Lung (tissue), 12 donors: ENCODE measurements around the gene ZFP64. TPM values are rescaled to one million over a fixed set of nuclear protein-coding genes. Genes with fewer than 3 reads are reported as not detected.

Experiments used
- ATAC-seq: fragments of 200-7000 bp; cut with Tn5 transposase; one replicate; pipeline ENCODE4 v1.9.1; 2020; ENCODE audit warnings: moderate number of reproducible peaks; ENCODE audit not compliant: insufficient read depth, low FRiP score
- DNase-seq, 3 donors: peaks; one replicate each; pipeline ENCODE4 v3.0.0-alpha.2; 2013 to 2017
- H3K27ac ChIP-seq, 2 donors: one replicate each; pipeline ENCODE4 v1.5.1; 2013; ENCODE audit warnings: mild to moderate bottlenecking in 2 of 2, moderate library complexity in 2 of 2, control low read depth in 1 of 2, inconsistent platforms in 1 of 2, low read depth in 1 of 2, low read length in 1 of 2
- H3K27me3 ChIP-seq, 3 donors: one replicate each; pipeline ENCODE4 v1.5.1; 2013; ENCODE audit warnings: low read length in 2 of 3; ENCODE audit not compliant: control insufficient read depth in 3 of 3, insufficient read depth in 3 of 3
- H3K36me3 ChIP-seq, 4 donors: one replicate each; pipeline ENCODE4 v1.5.1; 2013; ENCODE audit warnings: low read length in 4 of 4, mild to moderate bottlenecking in 1 of 4, moderate library complexity in 1 of 4; ENCODE audit not compliant: control insufficient read depth in 4 of 4, insufficient read depth in 4 of 4
- H3K4me1 ChIP-seq, 5 donors: one replicate each; pipeline ENCODE4 v1.5.1; 2013; ENCODE audit warnings: low read length in 5 of 5, mild to moderate bottlenecking in 2 of 5, moderate library complexity in 1 of 5; ENCODE audit not compliant: control insufficient read depth in 5 of 5, insufficient read depth in 5 of 5
- H3K4me3 ChIP-seq: one replicate; pipeline ENCODE4 v1.5.1; 2013; ENCODE audit warnings: mild to moderate bottlenecking, control low read depth, moderate library complexity
- H3K9ac ChIP-seq, 2 donors: one replicate each; pipeline ENCODE4 v1.5.1; 2013; ENCODE audit warnings: low read length in 2 of 2, control low read depth in 1 of 2; ENCODE audit not compliant: insufficient read depth in 1 of 2
- H3K9me3 ChIP-seq, 4 donors: one replicate each; pipeline ENCODE4 v1.5.1; 2013; ENCODE audit warnings: low read length in 3 of 4, mild to moderate bottlenecking in 1 of 4, moderate library complexity in 1 of 4; ENCODE audit not compliant: control insufficient read depth in 4 of 4, insufficient read depth in 3 of 4
- WGBS, 2 donors: extraction: QIAGEN DNeasy Blood & Tissue Kit; methylation state at CpG; one replicate each; pipeline ENCODE4 v1.1.7; 2013; 5-methylcytosine and 5-hydroxymethylcytosine counted together
- polyA plus RNA-seq, 2 donors: library from polyadenylated mRNA; stranded (reverse); fragments of 200-250 nt; gene quantifications; one replicate each; pipeline ENCODE4 v1.2.1, GENCODE V29; 2013
- total RNA-seq, 2 donors: library from RNA; depleted of rRNA in 1 of 2; stranded (reverse); fragments of >200 nt in 1 of 2; gene quantifications; one replicate each; pipeline ENCODE4 v1.2.1, GENCODE V29; 2014 to 2021
- TF ChIP-seq, protein P1 (sequence below): IDR thresholded peaks from 2 replicates; pipeline ENCODE4 v1.5.1; 2012; ENCODE audit warnings: mild to moderate bottlenecking; ENCODE audit errors: control extremely low read depth, extremely low read depth
- donor health status: control.
- donor health status: control.
- donor health status: Bipolar disorder and iron deficiency.
- donor health status: healthy.
- donor health status: DM: yes; HTN: yes; CAD: no.

The ZFP64 gene
- total and polyA plus RNA-seq, 4 donors = 3.1 to 11.5 (median 7.4) TPM

GRCh38 chr20:52191916-52192718 lies 538 bp upstream of the ZFP64 start:
- H3K27ac ChIP-seq = peak overlapping the region; percentile 93
- H3K27me3 ChIP-seq = no peaks in the 10 kb centered on the region
- no peaks in the 10 kb centered on the region for H3K36me3 ChIP-seq
- TF ChIP-seq, protein P1, sequence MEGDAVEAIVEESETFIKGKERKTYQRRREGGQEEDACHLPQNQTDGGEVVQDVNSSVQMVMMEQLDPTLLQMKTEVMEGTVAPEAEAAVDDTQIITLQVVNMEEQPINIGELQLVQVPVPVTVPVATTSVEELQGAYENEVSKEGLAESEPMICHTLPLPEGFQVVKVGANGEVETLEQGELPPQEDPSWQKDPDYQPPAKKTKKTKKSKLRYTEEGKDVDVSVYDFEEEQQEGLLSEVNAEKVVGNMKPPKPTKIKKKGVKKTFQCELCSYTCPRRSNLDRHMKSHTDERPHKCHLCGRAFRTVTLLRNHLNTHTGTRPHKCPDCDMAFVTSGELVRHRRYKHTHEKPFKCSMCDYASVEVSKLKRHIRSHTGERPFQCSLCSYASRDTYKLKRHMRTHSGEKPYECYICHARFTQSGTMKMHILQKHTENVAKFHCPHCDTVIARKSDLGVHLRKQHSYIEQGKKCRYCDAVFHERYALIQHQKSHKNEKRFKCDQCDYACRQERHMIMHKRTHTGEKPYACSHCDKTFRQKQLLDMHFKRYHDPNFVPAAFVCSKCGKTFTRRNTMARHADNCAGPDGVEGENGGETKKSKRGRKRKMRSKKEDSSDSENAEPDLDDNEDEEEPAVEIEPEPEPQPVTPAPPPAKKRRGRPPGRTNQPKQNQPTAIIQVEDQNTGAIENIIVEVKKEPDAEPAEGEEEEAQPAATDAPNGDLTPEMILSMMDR = no peak
- peak overlapping the region; percentile 34 to 56 for H3K9ac ChIP-seq
- 0% methylated on average over 59 to 61 of the region's 61 CpGs for WGBS, 2 donors
- ATAC-seq = peak; percentile 36
- H3K9me3 ChIP-seq = no peaks in the 10 kb centered on the region
- H3K4me3 ChIP-seq = peak overlapping the region; percentile 90
- peak; percentile 46 to 65 (median 55) for DNase-seq
- H3K4me1 ChIP-seq = peaks cover 0 to 17% (median 0%) of the 10 kb centered on the region in 5 donors

- peaks cover 0 to 17% (median 0%) of the 10 kb centered on the region in 5 donors for H3K4me1 ChIP-seq
- H3K36me3 ChIP-seq = peaks cover 0 to 8% (median 4%) of the 10 kb centered on the region in 4 donors
- peak overlapping the region; percentile 90 for H3K4me3 ChIP-seq
- ATAC-seq = no peak
- WGBS, 2 donors = 15% methylated on average over 15 of the region's 15 CpGs
- H3K27ac ChIP-seq = peak overlapping the region; percentile 93
- peak in 1 of 3 donors; percentile 58 for DNase-seq
- H3K9ac ChIP-seq = peak overlapping the region; percentile 52 to 91
- TF ChIP-seq, protein P1 = no peak
- no peaks in the 10 kb centered on the region for H3K27me3 ChIP-seq
- no peaks in the 10 kb centered on the region for H3K9me3 ChIP-seq
Observed at GRCh38 chr20:52190437-52191131, 995 bp downstream of the ZFP64 start.

DNA sequence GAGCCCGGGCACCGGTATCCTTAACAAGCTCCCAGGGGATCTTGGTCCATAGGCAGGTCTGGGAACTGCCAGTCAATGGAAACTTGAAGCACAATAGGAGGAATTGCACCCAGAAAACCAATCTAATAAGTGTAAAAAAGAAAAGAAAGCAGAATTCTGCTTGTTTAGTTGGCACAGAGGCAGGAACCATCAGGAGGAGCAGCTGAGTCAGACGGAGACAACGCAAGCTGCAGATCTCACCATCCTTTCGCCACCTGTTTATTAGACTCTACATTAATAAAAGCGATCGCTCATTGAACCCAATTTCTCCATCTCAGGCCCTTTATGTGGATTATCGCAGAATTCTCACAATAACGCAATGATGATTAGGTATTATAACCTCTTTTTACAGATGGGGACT lies 9.8 kb downstream of the ZFP64 start:
- H3K4me3 ChIP-seq = no peak overlapping the region
- H3K9me3 ChIP-seq = no peaks in the 10 kb centered on the region
- H3K27me3 ChIP-seq = no peaks in the 10 kb centered on the region
- H3K27ac ChIP-seq = no peak overlapping the region
- H3K36me3 ChIP-seq = peaks cover 3 to 15% (median 12%) of the 10 kb centered on the region in 4 donors
- TF ChIP-seq, protein P1 = no peak
- no peak overlapping the region for H3K9ac ChIP-seq
- DNase-seq (no peak), ATAC-seq (no peak)
- 97% methylated on average over 9 of the region's 9 CpGs for WGBS, 2 donors
- H3K4me1 ChIP-seq = peaks cover 0 to 6% (median 5%) of the 10 kb centered on the region in 5 donors
